HG02798 (cell line): ENCODE results near the gene DECR2.
"Not testable (repeated sequence)": the region's sequence is repeated elsewhere in the genome, so short reads cannot be mapped to it uniquely, and the experiment has no call there.

Source experiments
- ATAC-seq: cut with Tn5 transposase; IDR thresholded peaks from one replicate; pipeline ENCODE4 v1.9.1; 2021; ENCODE audit warnings: mild to moderate bottlenecking; ENCODE audit not compliant: unreplicated experiment, poor library complexity

DECR2 gene

GRCh38 chr16:397736-398332 lies 3.9 kb upstream of the DECR2 start:
- ATAC-seq, result no peak

- no peak for ATAC-seq
These were observed 2.9 kb upstream of the DECR2 start for GRCh38 chr16:398561-399339.

GRCh38 chr16:399340-400019 lies 2.2 kb upstream of the DECR2 start:
- ATAC-seq, result no peak

- no peak for ATAC-seq
These were observed 1.6 kb upstream of the DECR2 start for GRCh38 chr16:400061-400591.

GRCh38 chr16:404971-405486 lies 3.3 kb downstream of the DECR2 start:
- ATAC-seq, result no peak

- ATAC-seq, result no peak
These were observed 4.1 kb downstream of the DECR2 start for GRCh38 chr16:405548-406506.

GRCh38 chr16:407253-407652 lies 5.6 kb downstream of the DECR2 start:
- no peak for ATAC-seq

- no peak for ATAC-seq
These were observed 9.0 kb downstream of the DECR2 start for GRCh38 chr16:410516-411178.

GRCh38 chr16:411576-412265 lies 10.0 kb downstream of the DECR2 start:
- no peak for ATAC-seq

- no peak for ATAC-seq
These were observed 12.9 kb downstream of the DECR2 start for GRCh38 chr16:414395-415169.

GRCh38 chr16:415170-415498 lies 13.4 kb downstream of the DECR2 start:
- ATAC-seq, result not testable (repeated sequence)

GRCh38 chr16:422179-422578 lies 20.5 kb downstream of the DECR2 start:
- ATAC-seq, result not testable (repeated sequence)

GRCh38 chr16:424033-424622 lies 22.4 kb downstream of the DECR2 start:
- ATAC-seq, result no peak

GRCh38 chr16:424623-425081 lies 23.0 kb downstream of the DECR2 start:
- no peak for ATAC-seq

- ATAC-seq, result peak; percentile 91
These were observed 23.5 kb downstream of the DECR2 start, which contains the start of gene RAB11FIP3 for GRCh38 chr16:425082-425718. TSS of gene RAB11FIP3 (plus strand) at chr16:425649. CDS start at chr16:426007, 358 bp downstream.

GRCh38 chr16:425740-426114 lies 24.0 kb downstream of the DECR2 start:
- ATAC-seq, result peak; percentile 35
